Measurements from ENCODE around the gene DST.

DST gene

GRCh38 chr6:56490993-56491392 lies 151.7 kb downstream of the DST start:
- Mint-ChIP-seq H3K9me3 (no peaks in the 10 kb centered on the region), H3K4me3 (no peak overlapping the region), H3K4me1 (ENCODE audit: low read depth) (no peaks in the 10 kb centered on the region), H3K27me3 (no peaks in the 10 kb centered on the region), H3K27ac (no peak overlapping the region), H3K36me3 (ENCODE audit: low read depth) (no peaks in the 10 kb centered on the region)

- no peaks in the 10 kb centered on the region for H3K27me3 Mint-ChIP-seq
- H3K27ac Mint-ChIP-seq, result no peak overlapping the region
- H3K4me3 Mint-ChIP-seq, result no peak overlapping the region
- H3K9me3 Mint-ChIP-seq, result no peaks in the 10 kb centered on the region
- no peaks in the 10 kb centered on the region for H3K4me1 Mint-ChIP-seq (ENCODE audit: low read depth)
- no peaks in the 10 kb centered on the region for H3K36me3 Mint-ChIP-seq (ENCODE audit: low read depth)
Measured at GRCh38 chr6:56489559-56489958, 153.1 kb downstream of the DST start.

- Mint-ChIP-seq H3K27ac (no peak overlapping the region), H3K36me3 (ENCODE audit: low read depth) (no peaks in the 10 kb centered on the region), H3K4me1 (ENCODE audit: low read depth) (no peaks in the 10 kb centered on the region)
Measured at GRCh38 chr6:56488281-56488680, 154.4 kb downstream of the DST start.

GRCh38 chr6:56486681-56487080 lies 156.0 kb downstream of the DST start:
- Mint-ChIP-seq H3K36me3 (ENCODE audit: low read depth) (no peaks in the 10 kb centered on the region), H3K27ac (no peak overlapping the region), H3K4me1 (ENCODE audit: low read depth) (no peaks in the 10 kb centered on the region), H3K4me3 (no peak overlapping the region), H3K9me3 (no peaks in the 10 kb centered on the region), H3K27me3 (no peaks in the 10 kb centered on the region)

More at GRCh38 chr6:56488281-56488680, 154.4 kb downstream of the DST start:
- Mint-ChIP-seq H3K9me3 (no peaks in the 10 kb centered on the region), H3K4me3 (no peak overlapping the region), H3K27me3 (no peaks in the 10 kb centered on the region)

- Mint-ChIP-seq H3K4me3 (no peak overlapping the region), H3K27me3 (no peaks in the 10 kb centered on the region), H3K36me3 (ENCODE audit: low read depth) (no peaks in the 10 kb centered on the region), H3K4me1 (ENCODE audit: low read depth) (no peaks in the 10 kb centered on the region), H3K9me3 (no peaks in the 10 kb centered on the region), H3K27ac (no peak overlapping the region)
Measured at GRCh38 chr6:56484669-56485068, 158.0 kb downstream of the DST start.

GRCh38 chr6:56483929-56484328 lies 158.8 kb downstream of the DST start:
- no peak overlapping the region for H3K27ac Mint-ChIP-seq
- H3K36me3 Mint-ChIP-seq (ENCODE audit: low read depth), result no peaks in the 10 kb centered on the region
- H3K4me1 Mint-ChIP-seq (ENCODE audit: low read depth), result no peaks in the 10 kb centered on the region
- H3K4me3 Mint-ChIP-seq, result no peak overlapping the region
- H3K9me3 Mint-ChIP-seq, result peaks cover 4% of the 10 kb centered on the region
- no peaks in the 10 kb centered on the region for H3K27me3 Mint-ChIP-seq

- Mint-ChIP-seq H3K36me3 (ENCODE audit: low read depth) (no peaks in the 10 kb centered on the region), H3K4me3 (no peak overlapping the region), H3K9me3 (peaks cover 4% of the 10 kb centered on the region), H3K4me1 (ENCODE audit: low read depth) (no peaks in the 10 kb centered on the region), H3K27me3 (no peaks in the 10 kb centered on the region), H3K27ac (no peak overlapping the region)
Measured at GRCh38 chr6:56482525-56482924, 160.2 kb downstream of the DST start.

- Mint-ChIP-seq H3K4me1 (ENCODE audit: low read depth) (no peaks in the 10 kb centered on the region), H3K4me3 (no peak overlapping the region), H3K27me3 (no peaks in the 10 kb centered on the region), H3K36me3 (ENCODE audit: low read depth) (no peaks in the 10 kb centered on the region), H3K9me3 (peaks cover 4% of the 10 kb centered on the region), H3K27ac (no peak overlapping the region)
Measured at GRCh38 chr6:56481957-56482356, 160.7 kb downstream of the DST start.

- H3K27me3 Mint-ChIP-seq, result no peaks in the 10 kb centered on the region
- H3K9me3 Mint-ChIP-seq, result peaks cover 4% of the 10 kb centered on the region
- H3K4me1 Mint-ChIP-seq (ENCODE audit: low read depth), result no peaks in the 10 kb centered on the region
- H3K4me3 Mint-ChIP-seq, result no peak overlapping the region
- H3K27ac Mint-ChIP-seq, result no peak overlapping the region
- no peaks in the 10 kb centered on the region for H3K36me3 Mint-ChIP-seq (ENCODE audit: low read depth)
Measured at GRCh38 chr6:56480654-56481337, 161.9 kb downstream of the DST start.

- no peaks in the 10 kb centered on the region for H3K36me3 Mint-ChIP-seq (ENCODE audit: low read depth)
- H3K27me3 Mint-ChIP-seq, result no peaks in the 10 kb centered on the region
- H3K27ac Mint-ChIP-seq, result no peak overlapping the region
- no peaks in the 10 kb centered on the region for H3K4me1 Mint-ChIP-seq (ENCODE audit: low read depth)
- no peak overlapping the region for H3K4me3 Mint-ChIP-seq
- peaks cover 4% of the 10 kb centered on the region for H3K9me3 Mint-ChIP-seq
Measured at GRCh38 chr6:56480246-56480645, 162.4 kb downstream of the DST start.

GRCh38 chr6:56479381-56479780 lies 163.3 kb downstream of the DST start:
- Mint-ChIP-seq H3K27ac (no peak overlapping the region), H3K36me3 (ENCODE audit: low read depth) (no peaks in the 10 kb centered on the region), H3K9me3 (peaks cover 4% of the 10 kb centered on the region), H3K4me3 (no peak overlapping the region), H3K4me1 (ENCODE audit: low read depth) (no peaks in the 10 kb centered on the region), H3K27me3 (no peaks in the 10 kb centered on the region)

- peaks cover 4% of the 10 kb centered on the region for H3K9me3 Mint-ChIP-seq
- H3K4me1 Mint-ChIP-seq (ENCODE audit: low read depth), result no peaks in the 10 kb centered on the region
- H3K4me3 Mint-ChIP-seq, result no peak overlapping the region
- no peaks in the 10 kb centered on the region for H3K36me3 Mint-ChIP-seq (ENCODE audit: low read depth)
- no peak overlapping the region for H3K27ac Mint-ChIP-seq
- no peaks in the 10 kb centered on the region for H3K27me3 Mint-ChIP-seq
Measured at GRCh38 chr6:56478202-56478601, 164.5 kb downstream of the DST start.

- H3K36me3 Mint-ChIP-seq (ENCODE audit: low read depth), result no peaks in the 10 kb centered on the region
- H3K27ac Mint-ChIP-seq, result no peak overlapping the region
- no peak overlapping the region for H3K4me3 Mint-ChIP-seq
- H3K4me1 Mint-ChIP-seq (ENCODE audit: low read depth), result no peaks in the 10 kb centered on the region
- H3K27me3 Mint-ChIP-seq, result no peaks in the 10 kb centered on the region
- peaks cover 4% of the 10 kb centered on the region for H3K9me3 Mint-ChIP-seq
Measured at GRCh38 chr6:56477241-56477640, 165.4 kb downstream of the DST start.

- Mint-ChIP-seq H3K4me1 (ENCODE audit: low read depth) (no peaks in the 10 kb centered on the region), H3K4me3 (no peak overlapping the region), H3K36me3 (ENCODE audit: low read depth) (no peaks in the 10 kb centered on the region), H3K27ac (no peak overlapping the region), H3K27me3 (no peaks in the 10 kb centered on the region), H3K9me3 (peaks cover 4% of the 10 kb centered on the region)
Measured at GRCh38 chr6:56475736-56476457, 166.8 kb downstream of the DST start.

- H3K4me3 Mint-ChIP-seq, result no peak overlapping the region
- peaks cover 3% of the 10 kb centered on the region for H3K9me3 Mint-ChIP-seq
- no peak overlapping the region for H3K27ac Mint-ChIP-seq
- no peaks in the 10 kb centered on the region for H3K27me3 Mint-ChIP-seq
- H3K4me1 Mint-ChIP-seq (ENCODE audit: low read depth), result no peaks in the 10 kb centered on the region
- no peaks in the 10 kb centered on the region for H3K36me3 Mint-ChIP-seq (ENCODE audit: low read depth)
Measured at GRCh38 chr6:56474532-56474931, 168.2 kb downstream of the DST start.

GRCh38 chr6:56463443-56463842 lies 179.2 kb downstream of the DST start:
- H3K4me3 Mint-ChIP-seq, result no peak overlapping the region
- no peak overlapping the region for H3K27ac Mint-ChIP-seq
- H3K36me3 Mint-ChIP-seq (ENCODE audit: low read depth), result no peaks in the 10 kb centered on the region
- peaks cover 2% of the 10 kb centered on the region for H3K4me1 Mint-ChIP-seq (ENCODE audit: low read depth)
- H3K9me3 Mint-ChIP-seq, result no peaks in the 10 kb centered on the region
- no peaks in the 10 kb centered on the region for H3K27me3 Mint-ChIP-seq

All from stimulated activated naive CD8-positive, alpha-beta T cell treated with anti-CD3 and anti-CD28 coated beads, Interleukin-15, Interleukin-2, amounts not matched to agents 100 ng/mL and 50 ng/mL, for 24 hours (primary cell).